HAP-1 (cell line): Measurements from ENCODE around the gene CNOT1.
"Not testable (repeated sequence)": the region's sequence is repeated elsewhere in the genome, so short reads cannot be mapped to it uniquely, and the experiment has no call there.

Experiments used
- DNase-seq, 2 experiments: peaks; one replicate each; pipeline ENCODE4 v3.0.0-alpha.2; 2016 to 2020; ENCODE audit warnings: low spot score in 2 of 2
- H3K27me3 ChIP-seq: fragments of 250-450 bp; sonication (Bioruptor Pico); 2 replicates; pipeline ENCODE4 v1.5.1; 2020; ENCODE audit warnings: low read depth, mild to moderate bottlenecking, moderate library complexity
- H3K36me3 ChIP-seq: fragments of 250-450 bp; sonication (Bioruptor Pico); replicated peaks from 2 replicates; pipeline ENCODE4 v1.5.1; 2020; ENCODE audit warnings: mild to moderate bottlenecking
- H3K4me1 ChIP-seq: fragments of 250-450 bp; sonication (Bioruptor Pico); 2 replicates; pipeline ENCODE4 v1.5.1; 2020; ENCODE audit warnings: mild to moderate bottlenecking
- H3K4me3 ChIP-seq: fragments of 250-450 bp; sonication (Bioruptor Pico); 2 replicates; pipeline ENCODE4 v1.5.1; 2020; ENCODE audit warnings: mild to moderate bottlenecking, moderate library complexity
- H3K9me3 ChIP-seq: fragments of 250-450 bp; sonication (Bioruptor Pico); 2 replicates; pipeline ENCODE4 v1.5.1; 2020; ENCODE audit warnings: mild to moderate bottlenecking, moderate library complexity
- in situ Hi-C: fragments of 300-500 bp; cut with MboI; formaldehyde crosslinking; loops from 3 replicates; pipeline ENCODE4 v1.14.3; 2020; ENCODE audit warnings: low sequenced_read_pairs, inconsistent platforms, mixed read lengths

The CNOT1 gene

DNA sequence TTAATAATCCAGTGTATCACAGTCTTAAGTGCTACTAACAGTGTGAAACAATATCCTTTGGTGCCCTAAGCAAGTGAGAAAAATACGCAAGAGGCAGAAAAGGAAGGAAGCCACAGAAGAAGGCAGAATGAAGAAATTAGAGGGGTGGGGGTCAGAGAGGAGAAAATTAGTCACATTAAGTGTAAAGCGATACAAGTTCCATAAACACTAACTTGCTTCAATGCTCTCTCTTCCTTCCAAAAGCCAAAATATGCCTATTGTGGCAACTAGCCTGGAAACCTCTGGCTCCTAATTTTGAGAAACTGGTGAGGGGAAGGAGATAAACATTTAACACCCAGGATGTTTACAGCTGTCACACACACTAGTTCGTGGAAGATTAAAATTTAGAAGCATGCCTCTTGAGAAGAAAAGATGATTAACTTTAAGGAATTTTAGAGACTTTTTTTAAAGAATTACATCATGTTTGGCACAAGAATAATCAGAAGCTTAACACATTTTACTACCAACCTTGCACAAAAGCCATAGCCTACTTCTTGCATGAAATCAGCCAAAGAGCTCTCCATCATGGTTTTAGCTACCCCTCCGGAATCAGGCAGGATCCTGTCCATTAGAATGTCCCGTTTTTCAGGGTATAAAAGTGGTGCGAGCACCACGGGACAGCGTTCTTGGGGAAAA lies 44.7 kb downstream of the CNOT1 start:
- no peaks in the 10 kb centered on the region for H3K27me3 ChIP-seq
- no peaks in the 10 kb centered on the region; the same call in 1 of the 2 replicates for H3K4me1 ChIP-seq
- no peaks in the 10 kb centered on the region for H3K9me3 ChIP-seq
- no peak for DNase-seq
- in situ Hi-C loops = no loop called here
- no peak overlapping the region for H3K4me3 ChIP-seq
- H3K36me3 ChIP-seq = peaks cover 88% of the 10 kb centered on the region

DNA sequence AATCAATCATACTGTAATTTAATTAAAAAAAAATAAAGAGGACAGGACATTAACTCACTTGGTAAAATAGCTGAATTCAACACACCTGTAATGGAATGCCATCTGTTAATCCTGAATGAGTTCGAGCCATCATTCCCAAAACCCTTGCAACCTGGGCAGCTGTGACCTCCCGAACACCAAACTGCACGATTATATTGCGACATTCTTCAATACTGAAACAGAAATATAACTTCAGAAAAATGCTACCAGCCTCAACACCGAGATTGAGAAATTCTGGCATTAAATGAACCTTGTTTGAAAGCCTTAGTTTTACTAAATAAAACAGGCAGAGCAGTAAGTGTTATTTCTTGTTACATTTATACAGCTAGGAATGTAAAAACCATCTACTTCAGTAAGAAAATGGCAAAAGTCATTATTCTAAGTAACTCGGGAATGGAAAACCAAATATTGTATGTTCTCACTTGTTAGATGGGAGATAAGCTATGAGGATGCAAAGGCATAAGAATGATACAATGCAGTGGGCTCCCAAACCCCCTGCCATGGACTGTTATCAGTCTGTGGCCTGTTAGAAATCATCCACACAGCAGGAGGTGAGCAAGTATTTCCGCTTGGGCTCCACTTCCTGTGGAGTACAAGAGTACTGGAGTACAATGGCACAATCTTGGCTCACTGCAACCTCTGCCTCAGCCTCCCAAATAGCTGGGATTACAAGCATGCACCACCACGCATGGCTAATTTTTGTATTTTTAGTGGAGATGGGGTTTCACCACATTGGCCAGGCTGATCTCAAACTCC lies 46.5 kb downstream of the CNOT1 start:
- Histone ChIP-seq H3K4me3 (no peak overlapping the region), H3K36me3 (peaks cover 87% of the 10 kb centered on the region), H3K9me3 (no peaks in the 10 kb centered on the region), H3K4me1 (no peaks in the 10 kb centered on the region; the same call in 1 of the 2 replicates), H3K27me3 (no peaks in the 10 kb centered on the region)
- in situ Hi-C loops = no loop called here
- DNase-seq = no peak

DNA sequence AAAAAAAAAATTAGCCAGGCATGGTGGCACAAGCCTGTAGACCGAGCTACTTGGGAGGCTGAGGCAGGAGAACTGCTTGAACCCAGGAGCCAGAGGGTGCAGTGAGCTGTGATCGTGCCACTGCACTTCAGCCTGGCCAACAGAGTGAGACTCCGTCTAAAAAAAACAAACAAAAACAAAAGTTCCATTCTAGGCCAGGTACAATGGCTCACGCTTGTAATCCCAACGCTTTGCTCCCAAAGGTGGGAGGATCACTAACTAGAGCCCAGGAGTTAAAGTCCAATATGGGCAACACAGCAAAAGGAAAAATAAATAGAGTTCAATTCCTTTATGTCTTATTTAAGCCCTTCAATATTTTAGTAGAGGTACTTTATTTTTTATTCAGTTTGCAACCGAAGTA lies 47.5 kb downstream of the CNOT1 start:
- in situ Hi-C loops = no loop called here
- no peak for DNase-seq
- Histone ChIP-seq H3K36me3 (peaks cover 86% of the 10 kb centered on the region), H3K4me3 (no peak overlapping the region), H3K9me3 (no peaks in the 10 kb centered on the region), H3K4me1 (no peaks in the 10 kb centered on the region; the same call in 1 of the 2 replicates), H3K27me3 (no peaks in the 10 kb centered on the region)

DNA sequence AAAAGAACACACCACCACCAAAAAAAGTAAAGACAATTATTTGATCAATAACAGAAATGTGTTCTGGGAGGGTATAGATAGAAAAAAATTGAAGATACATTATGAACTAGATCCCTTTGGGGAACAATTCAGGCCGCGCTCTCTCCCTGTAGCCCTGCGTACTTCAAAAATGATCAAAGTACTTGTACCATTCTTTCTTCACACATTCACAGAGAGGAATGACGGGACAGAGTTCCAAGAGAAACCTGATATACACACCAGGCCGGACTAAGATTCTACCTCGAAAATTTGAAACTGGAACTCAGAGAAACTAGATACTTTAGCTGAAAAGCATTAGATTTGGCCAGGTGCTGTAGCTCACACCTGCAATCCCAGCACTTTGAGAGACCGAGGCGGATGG lies 50.0 kb downstream of the CNOT1 start:
- peaks cover 90% of the 10 kb centered on the region for H3K36me3 ChIP-seq
- no peaks in the 10 kb centered on the region for H3K9me3 ChIP-seq
- H3K4me3 ChIP-seq = no peak overlapping the region
- H3K4me1 ChIP-seq = no peaks in the 10 kb centered on the region
- H3K27me3 ChIP-seq = no peaks in the 10 kb centered on the region
- in situ Hi-C loops = no loop called here
- no peak for DNase-seq

DNA sequence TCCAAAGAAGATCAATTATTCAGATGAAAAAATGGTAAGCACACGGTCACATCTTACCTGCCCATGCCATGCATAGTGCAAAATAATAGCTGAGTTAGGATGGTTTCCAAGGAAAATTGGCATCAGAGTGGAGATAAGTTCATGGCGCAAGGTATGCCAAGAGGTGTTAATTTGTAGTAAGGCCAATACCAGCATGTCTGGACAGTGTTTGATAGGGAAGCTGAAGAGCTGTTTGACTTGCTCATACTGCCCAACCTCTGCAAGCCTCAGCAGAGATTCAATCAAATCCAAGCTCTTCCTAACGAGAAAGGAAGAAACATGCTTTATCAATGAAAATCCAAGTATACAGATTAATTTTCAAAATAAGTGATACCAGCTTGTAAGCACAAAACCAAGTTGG lies 51.0 kb downstream of the CNOT1 start:
- no peak for DNase-seq
- Histone ChIP-seq H3K4me1 (no peaks in the 10 kb centered on the region), H3K9me3 (no peaks in the 10 kb centered on the region), H3K27me3 (no peaks in the 10 kb centered on the region), H3K4me3 (no peak overlapping the region), H3K36me3 (peaks cover 92% of the 10 kb centered on the region)
- in situ Hi-C loops = no loop called here

DNA sequence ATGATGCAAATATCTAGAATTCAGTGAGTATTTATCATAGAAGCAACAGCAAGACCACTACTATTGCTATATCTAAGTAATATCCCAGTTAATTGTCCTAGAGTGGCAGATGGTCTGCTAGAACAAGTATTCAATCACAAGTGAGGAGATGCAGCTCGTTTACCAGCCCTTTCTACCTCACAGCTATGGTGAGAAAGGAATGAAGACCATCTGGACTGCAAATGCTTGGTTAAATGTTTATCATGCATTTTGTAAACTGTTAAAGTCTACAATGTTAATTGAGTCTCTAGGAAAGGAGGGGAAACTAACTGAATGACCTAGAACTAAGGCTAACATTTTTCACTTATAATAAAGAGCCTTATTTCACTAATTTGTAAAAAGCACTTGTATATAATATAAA lies 52.5 kb downstream of the CNOT1 start:
- Histone ChIP-seq H3K36me3 (peaks cover 86% of the 10 kb centered on the region), H3K4me1 (no peaks in the 10 kb centered on the region)
- no peak for DNase-seq

DNA sequence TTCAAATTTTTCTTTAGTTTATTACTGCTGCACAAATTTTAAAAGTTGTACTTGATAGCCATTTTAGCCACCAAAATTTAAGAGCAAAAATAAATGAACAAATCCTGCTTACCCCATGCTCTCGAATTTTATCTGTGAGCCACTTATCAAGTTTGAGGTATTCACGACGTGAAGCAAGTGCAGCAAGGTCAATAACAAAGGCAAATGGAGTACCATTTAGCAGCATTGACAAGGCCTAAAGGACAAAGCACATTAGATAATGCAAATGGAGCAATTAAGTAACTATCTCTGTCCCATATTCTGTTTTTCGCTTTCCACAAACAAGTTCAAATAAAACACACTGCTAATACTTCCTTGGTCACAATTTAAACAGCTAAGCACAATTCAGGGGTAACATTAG lies 54.7 kb downstream of the CNOT1 start:
- H3K9me3 ChIP-seq = no peaks in the 10 kb centered on the region
- no peaks in the 10 kb centered on the region for H3K27me3 ChIP-seq
- H3K36me3 ChIP-seq = peaks cover 92% of the 10 kb centered on the region
- no peaks in the 10 kb centered on the region for H3K4me1 ChIP-seq
- in situ Hi-C loops = loop anchor here (5.0 kb wide), 1 partner anchor 43 kb away; no protein-coding TSS in a partner anchor
- H3K4me3 ChIP-seq = no peak overlapping the region
- no peak for DNase-seq

More for the DNA sequence above, 52.5 kb downstream of the CNOT1 start:
- in situ Hi-C loops = no loop called here
- Histone ChIP-seq H3K4me3 (no peak overlapping the region), H3K27me3 (no peaks in the 10 kb centered on the region), H3K9me3 (no peaks in the 10 kb centered on the region)

DNA sequence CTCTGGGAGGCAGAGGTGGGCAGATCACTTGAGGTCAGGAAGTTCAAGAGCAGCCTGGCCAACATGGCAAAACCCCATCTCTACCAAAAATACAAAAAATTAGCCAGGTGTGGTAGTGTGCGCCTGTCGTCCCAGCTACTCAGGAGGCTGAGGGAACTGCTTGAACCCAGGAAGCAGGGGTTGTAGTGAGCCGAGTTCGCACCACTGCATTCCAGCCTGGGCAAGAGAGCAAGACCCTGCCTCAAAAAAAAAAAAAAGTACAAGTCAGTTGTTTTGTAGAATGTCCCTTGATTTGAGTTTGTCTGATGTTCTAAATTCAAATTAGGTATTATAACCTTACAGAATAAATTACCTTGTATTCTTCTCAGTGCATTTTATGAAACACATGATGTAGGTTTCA lies 63.9 kb downstream of the CNOT1 start:
- H3K9me3 ChIP-seq, in situ Hi-C loops, H3K27me3 ChIP-seq, DNase-seq, H3K4me3 ChIP-seq: not testable (repeated sequence)
- peaks cover 68% of the 10 kb centered on the region for H3K36me3 ChIP-seq
- H3K4me1 ChIP-seq = peaks cover 12% of the 10 kb centered on the region

DNA sequence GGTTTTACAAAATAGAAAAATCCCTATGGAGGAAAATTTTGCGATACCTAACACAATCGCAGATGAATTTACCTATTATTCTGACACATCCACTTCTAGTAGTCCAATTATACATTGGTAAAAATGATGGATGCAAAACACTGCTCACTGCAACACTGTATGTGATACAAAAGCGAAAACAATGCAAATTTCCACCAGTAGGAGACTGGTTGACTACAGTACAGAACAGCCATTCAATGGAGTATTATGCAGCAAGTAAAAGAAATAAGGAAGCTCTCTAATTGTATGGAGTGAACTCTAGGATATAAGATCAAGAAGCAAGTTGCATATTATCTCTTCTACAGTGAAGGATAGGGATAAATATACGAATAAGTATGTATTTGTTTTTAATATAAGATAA lies 65.9 kb downstream of the CNOT1 start:
- peaks cover 68% of the 10 kb centered on the region for H3K36me3 ChIP-seq
- in situ Hi-C loops = no loop called here
- DNase-seq = no peak

DNA sequence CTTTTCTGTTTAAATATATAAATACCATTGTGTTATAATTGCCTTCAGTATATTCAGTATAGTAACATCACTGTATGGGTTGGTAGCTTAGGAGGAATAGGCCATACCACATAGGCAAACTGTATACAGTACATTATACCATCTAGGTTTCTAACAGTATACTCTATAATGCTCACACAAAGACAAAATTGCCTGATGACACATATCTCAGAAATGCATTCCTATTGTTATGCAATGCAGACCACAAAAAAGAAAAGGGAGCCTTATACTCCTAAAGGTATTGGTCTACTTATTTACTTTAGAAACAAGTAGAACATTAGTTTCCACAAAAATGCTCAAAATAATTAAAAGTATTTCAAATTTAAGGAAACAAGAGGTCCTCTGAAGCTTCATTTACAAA lies 66.4 kb downstream of the CNOT1 start:
- in situ Hi-C loops = no loop called here
- Histone ChIP-seq H3K4me3 (no peak overlapping the region), H3K9me3 (no peaks in the 10 kb centered on the region), H3K27me3 (no peaks in the 10 kb centered on the region), H3K36me3 (peaks cover 71% of the 10 kb centered on the region), H3K4me1 (peaks cover 12% of the 10 kb centered on the region)
- DNase-seq = peak in 1 of 2 experiments; percentile 74

More for the DNA sequence above, 65.9 kb downstream of the CNOT1 start:
- H3K9me3 ChIP-seq = no peaks in the 10 kb centered on the region
- H3K4me1 ChIP-seq = peaks cover 12% of the 10 kb centered on the region
- no peaks in the 10 kb centered on the region for H3K27me3 ChIP-seq
- no peak overlapping the region for H3K4me3 ChIP-seq

DNA sequence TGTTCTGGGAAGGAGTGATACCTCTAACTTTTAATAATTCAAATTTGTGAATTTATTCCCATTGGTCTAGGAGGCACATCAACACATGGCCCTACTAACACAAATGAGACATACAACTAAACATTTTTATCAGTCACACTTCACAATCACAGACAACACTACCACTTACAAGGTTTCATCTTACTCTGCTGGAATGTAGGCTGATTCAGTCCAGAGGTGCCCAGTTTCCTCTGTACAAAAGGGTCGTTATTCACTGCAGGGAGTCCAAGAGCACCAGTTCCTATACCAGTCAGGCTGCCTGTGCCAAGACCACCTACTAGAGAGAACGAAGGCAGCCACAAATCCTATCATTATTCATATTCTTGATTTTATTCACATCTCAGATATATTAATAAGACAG lies 72.9 kb downstream of the CNOT1 start:
- DNase-seq = no peak
- no peaks in the 10 kb centered on the region for H3K4me1 ChIP-seq
- no peak overlapping the region for H3K4me3 ChIP-seq
- H3K27me3 ChIP-seq = no peaks in the 10 kb centered on the region
- no peaks in the 10 kb centered on the region for H3K9me3 ChIP-seq
- in situ Hi-C loops = no loop called here
- H3K36me3 ChIP-seq = peaks cover 92% of the 10 kb centered on the region

DNA sequence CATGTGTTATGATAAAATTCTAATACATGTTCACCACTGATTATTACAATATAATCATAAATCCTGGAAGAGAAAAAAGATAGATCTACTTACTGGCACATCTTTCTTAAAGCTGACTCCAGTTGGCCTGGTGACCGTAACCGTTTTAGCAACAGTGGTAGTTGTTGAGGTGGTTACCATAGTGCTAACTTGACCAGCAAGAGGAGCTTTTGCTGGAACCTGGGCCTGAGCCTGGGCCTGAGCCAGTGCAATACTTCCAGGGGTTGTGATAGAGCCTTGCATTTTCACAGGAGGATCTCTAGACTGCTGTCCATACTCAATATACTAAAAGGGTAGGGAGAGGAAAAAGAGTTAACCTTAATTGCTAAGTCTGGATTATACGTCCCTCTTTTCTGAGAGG lies 78.1 kb downstream of the CNOT1 start:
- H3K9me3 ChIP-seq = no peaks in the 10 kb centered on the region
- H3K27me3 ChIP-seq = no peaks in the 10 kb centered on the region
- in situ Hi-C loops = no loop called here
- H3K4me3 ChIP-seq = no peak overlapping the region
- H3K36me3 ChIP-seq = peaks cover 94% of the 10 kb centered on the region
- no peak for DNase-seq
- H3K4me1 ChIP-seq = no peaks in the 10 kb centered on the region

DNA sequence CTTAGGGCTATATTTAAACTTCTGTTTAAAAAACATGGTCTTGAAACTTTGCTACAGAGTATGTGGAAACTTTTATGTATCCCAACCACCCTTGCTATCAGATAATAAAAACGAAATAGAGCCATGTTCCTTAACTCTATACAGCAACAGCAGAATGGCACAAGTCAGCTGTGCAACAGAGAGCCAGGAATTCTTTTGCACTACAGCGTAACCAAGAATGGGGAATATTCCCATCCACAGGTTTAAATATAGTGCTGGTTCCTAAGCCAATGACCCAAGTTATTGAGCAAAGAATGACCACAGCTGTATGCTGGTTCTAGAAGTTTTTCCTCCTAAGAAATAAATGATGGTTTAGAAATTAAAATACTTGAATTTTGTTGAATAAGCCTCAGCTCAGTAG lies 81.2 kb downstream of the CNOT1 start:
- Histone ChIP-seq H3K4me1 (no peaks in the 10 kb centered on the region), H3K27me3 (no peaks in the 10 kb centered on the region), H3K36me3 (peaks cover 96% of the 10 kb centered on the region), H3K9me3 (no peaks in the 10 kb centered on the region), H3K4me3 (no peak overlapping the region)
- in situ Hi-C loops = no loop called here
- DNase-seq = no peak

DNA sequence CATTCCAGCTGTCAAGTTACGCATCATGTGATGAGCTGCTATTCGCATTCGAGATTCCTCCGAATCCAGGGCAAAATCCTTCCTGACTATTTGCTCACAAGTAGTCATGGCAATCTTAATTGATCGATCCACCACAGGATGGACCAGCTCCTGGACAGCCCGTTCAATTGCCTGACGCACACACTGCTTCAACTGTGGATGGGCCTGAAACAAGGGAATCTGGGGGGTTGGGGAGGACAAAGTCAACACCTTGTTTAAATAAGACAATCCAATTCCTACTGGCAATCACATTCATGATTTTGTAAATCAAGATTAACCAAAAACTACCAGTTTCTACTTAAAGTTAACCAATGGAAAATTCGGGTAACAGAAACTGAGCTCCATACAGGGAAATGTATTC lies 85.9 kb downstream of the CNOT1 start:
- H3K4me3 ChIP-seq = no peak overlapping the region
- H3K27me3 ChIP-seq = no peaks in the 10 kb centered on the region
- in situ Hi-C loops = no loop called here
- no peak for DNase-seq
- H3K4me1 ChIP-seq = no peaks in the 10 kb centered on the region
- peaks cover 98% of the 10 kb centered on the region for H3K36me3 ChIP-seq
- H3K9me3 ChIP-seq = no peaks in the 10 kb centered on the region
